ENCODE data around the gene NEK9. TPM values are rescaled to one million over a fixed set of nuclear protein-coding genes. Genes with fewer than 3 reads are reported as not detected.

NEK9 gene
- total RNA-seq, 1 experiment from 2014 or later, result 56.5 TPM

DNA sequence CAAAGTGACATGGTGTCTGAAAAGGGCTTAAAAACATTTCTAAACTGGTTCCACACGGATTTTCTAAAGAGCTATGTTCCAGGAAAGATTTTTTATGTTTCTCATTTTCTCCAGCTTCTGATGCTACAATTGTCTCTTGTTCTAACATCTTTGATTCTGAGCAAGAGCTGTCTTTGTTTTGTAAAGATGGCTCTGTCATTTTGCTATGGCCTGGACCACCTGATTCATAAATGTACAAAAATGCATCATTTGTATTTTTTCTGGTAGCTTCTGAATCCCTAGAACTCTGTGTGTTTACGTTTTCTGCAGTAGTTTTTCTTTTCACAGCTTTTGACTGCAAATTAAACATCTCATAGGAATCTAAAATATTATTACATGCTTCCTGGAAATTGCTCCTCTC, 78.7 kb downstream of the NEK9 start:
- H4K20me1 ChIP-seq (ENCODE audit: control insufficient read depth, insufficient read depth, insufficient read length), result no peaks in the 10 kb centered on the region
- H3K36me3 Mint-ChIP-seq (ENCODE audit: insufficient read depth in 1 of 3, low read depth in 3 of 3), result peaks cover 0 to 16% (median 2%) of the 10 kb centered on the region in 3 experiments; a peak in 4 of 7 replicates
- H3K27ac Mint-ChIP-seq, result no peak overlapping the region
- no peak overlapping the region for H2BK12ac ChIP-seq (ENCODE audit: insufficient read length, low read depth, low read length)
- H3K4me1 Mint-ChIP-seq, result no peaks in the 10 kb centered on the region; a peak in 1 of 4 replicates
- no peak overlapping the region for H4K5ac ChIP-seq (ENCODE audit: insufficient read length, low read depth, low read length)
- 0 out of 2 replicates have a peak, but pooled peaks cover 2% of the 10 kb centered on the region for H3K4me1 ChIP-seq (ENCODE audit: insufficient read depth, low read length)
- H2BK15ac ChIP-seq (ENCODE audit: low read depth, low read length), result no peak overlapping the region
- DNase-seq, result no peak
- no peaks in the 10 kb centered on the region; a peak in 1 of 5 replicates for H3K9me3 Mint-ChIP-seq
- H3K27me3 Mint-ChIP-seq (ENCODE audit: low read depth), result no peaks in the 10 kb centered on the region
- H2BK20ac ChIP-seq (ENCODE audit: low read depth, low read length, poor library complexity, severe bottlenecking), result no peak overlapping the region
- TF ChIP-seq, protein P1, sequence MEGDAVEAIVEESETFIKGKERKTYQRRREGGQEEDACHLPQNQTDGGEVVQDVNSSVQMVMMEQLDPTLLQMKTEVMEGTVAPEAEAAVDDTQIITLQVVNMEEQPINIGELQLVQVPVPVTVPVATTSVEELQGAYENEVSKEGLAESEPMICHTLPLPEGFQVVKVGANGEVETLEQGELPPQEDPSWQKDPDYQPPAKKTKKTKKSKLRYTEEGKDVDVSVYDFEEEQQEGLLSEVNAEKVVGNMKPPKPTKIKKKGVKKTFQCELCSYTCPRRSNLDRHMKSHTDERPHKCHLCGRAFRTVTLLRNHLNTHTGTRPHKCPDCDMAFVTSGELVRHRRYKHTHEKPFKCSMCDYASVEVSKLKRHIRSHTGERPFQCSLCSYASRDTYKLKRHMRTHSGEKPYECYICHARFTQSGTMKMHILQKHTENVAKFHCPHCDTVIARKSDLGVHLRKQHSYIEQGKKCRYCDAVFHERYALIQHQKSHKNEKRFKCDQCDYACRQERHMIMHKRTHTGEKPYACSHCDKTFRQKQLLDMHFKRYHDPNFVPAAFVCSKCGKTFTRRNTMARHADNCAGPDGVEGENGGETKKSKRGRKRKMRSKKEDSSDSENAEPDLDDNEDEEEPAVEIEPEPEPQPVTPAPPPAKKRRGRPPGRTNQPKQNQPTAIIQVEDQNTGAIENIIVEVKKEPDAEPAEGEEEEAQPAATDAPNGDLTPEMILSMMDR (conservative IDR thresholded peaks at IDR 0.05), result no peak
- H3T11ph ChIP-seq (ENCODE audit: low read length), result no peak overlapping the region
- H3K23ac ChIP-seq (ENCODE audit: insufficient read length, low read depth, low read length), result no peak overlapping the region
- H3K56ac ChIP-seq (ENCODE audit: insufficient read length, low read depth, low read length), result no peak overlapping the region
- H3K4me2 ChIP-seq (ENCODE audit: insufficient read depth, insufficient read length, low read length), result no peak overlapping the region
- no peak overlapping the region for H3K4ac ChIP-seq (ENCODE audit: low read depth, low read length)
- no peak overlapping the region for H2BK5ac ChIP-seq (ENCODE audit: insufficient read length, low read length)
- H4K91ac ChIP-seq (ENCODE audit: insufficient read length, low read depth, low read length), result no peak overlapping the region
- no peak overlapping the region for H2AK5ac ChIP-seq (ENCODE audit: insufficient read length, low read length)
- H3K4me3 Mint-ChIP-seq, result no peak overlapping the region
- no peaks in the 10 kb centered on the region for H3K27me3 ChIP-seq (ENCODE audit: insufficient read depth, low read length)
- H3K14ac ChIP-seq (ENCODE audit: insufficient read depth, low read length), result no peak overlapping the region
- no peak overlapping the region for H2BK120ac ChIP-seq (ENCODE audit: low read depth, low read length, poor library complexity, severe bottlenecking)
- H3K27ac ChIP-seq (ENCODE audit: insufficient read length, low read depth, low read length), result no peak overlapping the region
- H3K9me3 ChIP-seq (ENCODE audit: control insufficient read depth, low read depth, low read length), result no peaks in the 10 kb centered on the region
- no peak overlapping the region for H3K18ac ChIP-seq (ENCODE audit: insufficient read length, low read depth, low read length)
- H3K23me2 ChIP-seq (ENCODE audit: insufficient read length, low read depth, low read length, poor library complexity, severe bottlenecking), result peaks cover 3% of the 10 kb centered on the region
- WGBS (ENCODE audit: extremely low coverage, insufficient read length, low lambda C conversion rate), result no CpG with 5 or more reads among the region's 2 CpGs
- H3K79me2 ChIP-seq (ENCODE audit: insufficient read depth, low read length), result no peaks in the 10 kb centered on the region
- H3K9ac ChIP-seq (ENCODE audit: extremely low read depth, insufficient read length, low read length), result no peak overlapping the region
- no peak overlapping the region for H4K8ac ChIP-seq (replicated peaks; ENCODE audit: insufficient read length, low read depth, low read length)
- H3K79me1 ChIP-seq (ENCODE audit: insufficient read depth, low read depth, low read length, poor library complexity, severe bottlenecking), result peaks cover 3% of the 10 kb centered on the region
- H2AFZ ChIP-seq (ENCODE audit: low read length), result no peak overlapping the region
